K562 (cell line): ENCODE measurements around the gene POLDIP3. TPM values are rescaled to one million over a fixed set of nuclear protein-coding genes. Genes with fewer than 3 reads are reported as not detected.
A peak's percentile ranks its signal among the peaks of the same experiment; 100 is the strongest.

Experiments
- ATAC-seq: fragments of 200-7000 bp; cut with Tn5 transposase; 3 replicates; pipeline ENCODE4 v1.9.1; 2020; ENCODE audit warnings: moderate library complexity
- BruUV-seq: library from RNA; stranded (reverse); fragments of 400-500 nt; replicated peaks from 2 replicates; lab custom pipeline; 2021; lab: Mats Ljungman, UMichigan
- CTCF ChIA-PET: fragments of 300-600 bp; formaldehyde crosslinking; extraction: SDS; loops from one replicate; lab custom pipeline; 2021; ENCODE audit warnings: low intra/inter-chr PET ratio; lab: Yijun Ruan, JAX
- POLR2A ChIA-PET: fragments of 300-600, 350-650 bp; sonication (Branson Sonifier 250); formaldehyde crosslinking; extraction: SDS; loops from one replicate; lab custom pipeline; 2021; ENCODE audit warnings: antibody characterized with exemption, inconsistent platforms; lab: Yijun Ruan, JAX
- DNase-seq, 4 experiments: peaks; one replicate each; pipeline versions ENCODE4 v3.0.0 to v3.0.0-alpha.2; 2011 to 2018; ENCODE audit warnings: low spot score in 3 of 4, mixed read lengths in 3 of 4; ENCODE audit errors: extremely low read depth in 1 of 4
- FAIRE-seq: peaks from 2 replicates; lab custom pipeline; 2011; peaks lifted over from hg19 to GRCh38; lab: Jason Lieb, UNC
- H2AFZ ChIP-seq: 2 replicates; pipeline ENCODE4 v1.6.0; 2011; ENCODE audit warnings: low read depth, low read length, control low read depth, inconsistent platforms
- H3K27ac ChIP-seq: fragments of 200-600 bp; 3 replicates; pipeline ENCODE4 v1.8.0; 2011; ENCODE audit warnings: low read depth, mild to moderate bottlenecking, control low read depth, inconsistent platforms, low read length, moderate library complexity, mixed read lengths; ENCODE audit errors: extremely low read depth
- H3K27me3 ChIP-seq, 2 experiments: fragments of 300-600 bp in 1 of 2; 2 replicates in 1 of 2; 3 replicates in 1 of 2; pipeline versions ENCODE4 v1.6.0 to v1.8.0; 2011; ENCODE audit warnings: inconsistent platforms in 2 of 2, low read length in 2 of 2, mild to moderate bottlenecking in 1 of 2, mixed read lengths in 1 of 2, moderate library complexity in 1 of 2; ENCODE audit not compliant: control insufficient read depth in 2 of 2, insufficient read depth in 2 of 2
- H3K36me3 ChIP-seq: fragments of 300-600 bp; 3 replicates; pipeline ENCODE4 v1.8.0; 2011; ENCODE audit warnings: mild to moderate bottlenecking, low read length, inconsistent platforms; ENCODE audit not compliant: control insufficient read depth, insufficient read depth
- H3K4me1 ChIP-seq, 2 experiments: fragments of 200-600 bp in 1 of 2; replicated peaks in 1 of 2; 2 replicates in 1 of 2; 3 replicates in 1 of 2; pipeline versions ENCODE4 v1.5.1 to v1.8.0; 2011; ENCODE audit warnings: inconsistent platforms in 2 of 2, low read length in 2 of 2, mild to moderate bottlenecking in 1 of 2, mixed read lengths in 1 of 2, moderate library complexity in 1 of 2; ENCODE audit not compliant: control insufficient read depth in 2 of 2, insufficient read depth in 2 of 2
- H3K4me2 ChIP-seq: 2 replicates; pipeline ENCODE4 v1.6.1; 2011; ENCODE audit warnings: low read length, control low read depth, inconsistent platforms, mixed read lengths; ENCODE audit not compliant: insufficient read depth
- H3K4me3 ChIP-seq: fragments of 200-600 bp; sonication (generic), shearing (Covaris generic); 2 replicates; pipeline ENCODE4 v1.5.1; 2016; ENCODE audit warnings: control low read depth, inconsistent platforms
- H3K79me2 ChIP-seq: fragments of 200-600 bp; 3 replicates; pipeline ENCODE4 v1.8.0; 2011; ENCODE audit warnings: low read length, inconsistent platforms; ENCODE audit not compliant: control insufficient read depth, insufficient read depth
- H3K9ac ChIP-seq, 2 experiments: 2 replicates each; pipeline versions ENCODE4 v1.6.0 to v1.6.1; 2011; ENCODE audit warnings: low read depth in 2 of 2, low read length in 2 of 2, control low read depth in 1 of 2, inconsistent platforms in 1 of 2, mild to moderate bottlenecking in 1 of 2, mixed read lengths in 1 of 2; ENCODE audit not compliant: insufficient read depth in 1 of 2
- H3K9me1 ChIP-seq: one replicate; pipeline ENCODE4 v1.6.0; 2011; ENCODE audit warnings: inconsistent platforms, mild to moderate bottlenecking, low read length, moderate library complexity; ENCODE audit not compliant: control insufficient read depth, insufficient read depth
- H3K9me3 ChIP-seq: replicated peaks from 2 replicates; pipeline ENCODE4 v1.5.1; 2011; ENCODE audit warnings: low read depth, low read length, inconsistent platforms; ENCODE audit not compliant: control insufficient read depth, insufficient read depth
- H4K20me1 ChIP-seq: replicated peaks from 2 replicates; pipeline ENCODE4 v1.6.1; 2011; ENCODE audit warnings: low read length, inconsistent platforms, mixed read lengths; ENCODE audit not compliant: control insufficient read depth, insufficient read depth
- CTBP1 ChIP-seq: fragments of 450-650 bp; IDR thresholded peaks from 2 replicates; pipeline ENCODE4 v1.6.1; 2016; ENCODE audit warnings: borderline replicate concordance
- CTCF ChIP-seq, 3 experiments: IDR thresholded peaks in 2 of 3; conservative IDR thresholded peaks in 1 of 3; 2 replicates each; pipeline ENCODE4 v1.5.1; 2011 to 2012; ENCODE audit warnings: low read length in 3 of 3, mild to moderate bottlenecking in 3 of 3, control low read depth in 2 of 3, improper control_type of control experiment in 1 of 3, inconsistent platforms in 1 of 3, low read depth in 1 of 3, mixed read lengths in 1 of 3, moderate library complexity in 1 of 3; ENCODE audit not compliant: insufficient read depth in 2 of 3
- HSF4 ChIP-seq: fragments of 250-450 bp; sonication (Bioruptor Pico); IDR thresholded peaks from 2 replicates; pipeline ENCODE4 v2.1.2; 2022; ENCODE audit warnings: mild to moderate bottlenecking, moderate library complexity, borderline replicate concordance
- MAZ ChIP-seq, 2 experiments: fragments of 450-650 bp in 1 of 2; sonication (generic) in 1 of 2; formaldehyde crosslinking; IDR thresholded peaks in 1 of 2; conservative IDR thresholded peaks in 1 of 2; 2 replicates each; pipeline versions ENCODE4 v1.4.0 to v1.5.0; 2020; ENCODE audit warnings: mild to moderate bottlenecking in 1 of 2, missing genetic modification reagents in 1 of 2
- NCOR1 ChIP-seq: fragments of 450-650 bp; IDR thresholded peaks from 2 replicates; pipeline ENCODE4 v1.6.1; 2016; ENCODE audit warnings: mild to moderate bottlenecking, moderate library complexity
- RAD21 ChIP-seq, 2 experiments: fragments of 250-450 bp in 1 of 2; fragments of 450-650 bp in 1 of 2; sonication (Bioruptor Pico) in 1 of 2; formaldehyde crosslinking in 1 of 2; IDR thresholded peaks in 1 of 2; conservative IDR thresholded peaks in 1 of 2; 2 replicates each; pipeline versions ENCODE4 v1.4.0 to v1.8.0; 2020 to 2022; ENCODE audit warnings: mild to moderate bottlenecking in 2 of 2, moderate library complexity in 1 of 2
- SPI1 ChIP-seq: IDR thresholded peaks from 2 replicates; pipeline ENCODE4 v1.6.1; 2011; ENCODE audit warnings: low read depth, low read length, control low read depth, borderline replicate concordance
- USF1 ChIP-seq: sonication (generic); formaldehyde crosslinking; IDR thresholded peaks from 2 replicates; pipeline ENCODE4 v1.9.0; 2022; ENCODE audit warnings: mild to moderate bottlenecking, missing genetic modification reagents
- ZC3H11A ChIP-seq: IDR thresholded peaks from 2 replicates; pipeline ENCODE4 v1.6.1; 2012; ENCODE audit warnings: low read depth, low read length, improper control_type of control experiment
- ZNF407 ChIP-seq: fragments of 450-650 bp; IDR thresholded peaks from 2 replicates; pipeline ENCODE4 v1.6.1; 2016; ENCODE audit warnings: low read depth
- WGBS: fragments of 100-300 bp; shearing (Covaris generic); methylation state at CpG from one replicate; pipeline ENCODE4 v1.1.6; 2016; ENCODE audit warnings: low coverage, mixed read lengths; ENCODE audit not compliant: insufficient coverage; ENCODE audit errors: missing lambda C conversion rate; 5-methylcytosine and 5-hydroxymethylcytosine counted together
- in situ Hi-C: fragments of 300-500 bp; cut with MboI; formaldehyde crosslinking; loops from 4 replicates; pipeline ENCODE4 v1.15.0; 2018; ENCODE audit warnings: inconsistent platforms, mixed read lengths
- intact Hi-C: fragments of 100-400 bp; cut with micrococcal nuclease; formaldehyde crosslinking; loops from 2 replicates; pipeline ENCODE4 v1.14.2; 2022
- polyA plus RNA-seq, 8 experiments: library from polyadenylated mRNA; depleted of rRNA in 4 of 8; stranded (reverse) in 5 of 8; unstranded in 3 of 8; fragments of >200 nt; fragmentation: Nextera tagmentation in 2 of 8; fragmentation: Illumina TruSeq in 1 of 8; extraction: Ambion mirVana in 2 of 8; extraction: Trizol in 1 of 8; gene quantifications; 2 replicates each; pipeline versions ENCODE4 v1.2.1 to v1.2.3, GENCODE V29; 2011 to 2014; ENCODE audit warnings: inconsistent platforms in 1 of 8, missing spikeins in 1 of 8
- total RNA-seq, 7 experiments: library from RNA; depleted of rRNA in 6 of 7; stranded (reverse); fragments of >200 nt in 6 of 7; fragmentation: Illumina TruSeq in 2 of 7; extraction: Trizol in 2 of 7; gene quantifications; 2 replicates each; pipeline versions ENCODE4 v1.2.1 to v1.2.3, GENCODE V29; 2011 to 2021; ENCODE audit warnings: low replicate concordance in 1 of 7

POLDIP3 gene
- total and polyA plus RNA-seq, 9 of the 15 experiments (the other 6 are each of a cell fraction or from before 2014, with no cell fraction given), result 14.3 to 53.0 (median 26.3) TPM

- Histone ChIP-seq H4K20me1 (no peaks in the 10 kb centered on the region), H3K27me3 (no peaks in the 10 kb centered on the region), H3K4me2 (no peak overlapping the region), H3K4me3 (no peak overlapping the region), H3K27ac (no peak overlapping the region), H3K4me1 (peaks cover 17 to 50% of the 10 kb centered on the region in 2 experiments; a peak in 4 of 5 replicates), H3K9ac (0 out of 4 replicates have a peak overlapping the region, but pooled peaks of 1 of the 2 experiments have one; percentile 43), H2AFZ (no peak overlapping the region), H3K9me1 (peaks cover 4% of the 10 kb centered on the region), H3K9me3 (no peaks in the 10 kb centered on the region), H3K36me3 (peaks cover 37% of the 10 kb centered on the region; the same call in 1 of the 3 replicates), H3K79me2 (no peaks in the 10 kb centered on the region)
- FAIRE-seq, result peak; percentile 75
- peak; percentile 71 to 81 (median 80) for DNase-seq
- intact Hi-C loops, result loop anchor here (10.0 kb wide), 1 partner anchor 73 kb away; no protein-coding TSS in a partner anchor
- ATAC-seq, result peak; percentile 95
- 44% methylated on average over 10 of the region's 11 CpGs for WGBS
- CTCF ChIA-PET, result interaction anchor here (1.2 to 1.5 kb wide), 2 partner anchors 199 to 246 kb away, joined by 5 to 9 read pairs; no protein-coding TSS in a partner anchor
- in situ Hi-C loops, result no loop called here
- BruUV-seq, result no TSS peak
- POLR2A ChIA-PET, result interaction anchor here (0.8 kb wide), 1 partner anchor 608 kb away, joined by 3 read pairs; no protein-coding TSS in a partner anchor
- TF ChIP-seq SPI1 (peak; percentile 17; the same call in 1 of the 2 replicates), NCOR1 (no peak), CTBP1 (peak; percentile 35; the same call in 1 of the 2 replicates), RAD21 (CRISPR knock-in tag; conservative IDR thresholded peaks at IDR 0.05 in 1 of 2, IDR thresholded peaks at IDR 0.05 in 1 of 2) (peak; percentile 63 to 83), CTCF (IDR thresholded peaks at IDR 0.05 in 2 of 3, conservative IDR thresholded peaks at IDR 0.05 in 1 of 3; ENCODE audit: insufficient read depth in 2 of 3, low read depth in 1 of 3, low read length in 3 of 3) (peak; percentile 81 to 92 (median 82)), ZNF407 (no peak), USF1 (CRISPR knock-in tag) (peak; percentile 82), HSF4 (no peak), ZC3H11A (no peak), MAZ (CRISPR knock-in tag; conservative IDR thresholded peaks at IDR 0.05 in 1 of 2, IDR thresholded peaks at IDR 0.05 in 1 of 2) (0 out of 4 replicates have a peak, but pooled peaks of 1 of the 2 experiments have one; percentile 37)
These were observed 6.9 kb upstream of the POLDIP3 start for GRCh38 chr22:42621505-42622002.
